22Rv1 (cell line): ENCODE data around the gene LHPP.

ENCODE experiments used
- H3K27ac ChIP-seq: fragments of 450-650 bp; 2 replicates; pipeline ENCODE4 v1.5.1; 2017
- ZFX ChIP-seq: fragments of 450-650 bp; IDR thresholded peaks from 2 replicates; pipeline ENCODE4 v1.6.1; 2017; ENCODE audit warnings: antibody characterized with exemption, borderline replicate concordance
- TF ChIP-seq, protein P1 (sequence below): fragments of 450-650 bp; IDR thresholded peaks from 2 replicates; pipeline ENCODE4 v1.5.1; 2017; ENCODE audit warnings: mild to moderate bottlenecking

LHPP gene

DNA sequence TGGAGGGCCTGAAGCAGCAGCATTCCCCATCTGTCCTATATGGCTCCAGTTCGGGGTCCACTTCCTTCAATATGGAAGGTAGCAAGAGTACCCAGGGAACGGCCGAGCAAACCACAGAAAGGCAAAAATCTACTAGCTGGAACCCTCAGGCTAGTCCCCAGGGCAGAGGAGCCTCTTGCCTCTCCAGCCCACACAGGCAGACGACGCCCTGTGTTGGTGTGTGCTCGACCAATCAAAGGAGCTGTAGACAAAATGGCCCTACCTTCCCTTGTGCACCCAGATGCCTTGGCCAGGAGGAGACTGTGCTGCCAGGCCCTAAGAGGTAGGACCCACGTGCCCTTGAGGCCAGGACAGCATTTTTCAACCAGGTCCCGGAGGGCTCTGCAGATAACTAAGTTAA lies 191.1 kb downstream of the LHPP start:
- TF ChIP-seq ZFX: no peak
- TF ChIP-seq, protein P1, sequence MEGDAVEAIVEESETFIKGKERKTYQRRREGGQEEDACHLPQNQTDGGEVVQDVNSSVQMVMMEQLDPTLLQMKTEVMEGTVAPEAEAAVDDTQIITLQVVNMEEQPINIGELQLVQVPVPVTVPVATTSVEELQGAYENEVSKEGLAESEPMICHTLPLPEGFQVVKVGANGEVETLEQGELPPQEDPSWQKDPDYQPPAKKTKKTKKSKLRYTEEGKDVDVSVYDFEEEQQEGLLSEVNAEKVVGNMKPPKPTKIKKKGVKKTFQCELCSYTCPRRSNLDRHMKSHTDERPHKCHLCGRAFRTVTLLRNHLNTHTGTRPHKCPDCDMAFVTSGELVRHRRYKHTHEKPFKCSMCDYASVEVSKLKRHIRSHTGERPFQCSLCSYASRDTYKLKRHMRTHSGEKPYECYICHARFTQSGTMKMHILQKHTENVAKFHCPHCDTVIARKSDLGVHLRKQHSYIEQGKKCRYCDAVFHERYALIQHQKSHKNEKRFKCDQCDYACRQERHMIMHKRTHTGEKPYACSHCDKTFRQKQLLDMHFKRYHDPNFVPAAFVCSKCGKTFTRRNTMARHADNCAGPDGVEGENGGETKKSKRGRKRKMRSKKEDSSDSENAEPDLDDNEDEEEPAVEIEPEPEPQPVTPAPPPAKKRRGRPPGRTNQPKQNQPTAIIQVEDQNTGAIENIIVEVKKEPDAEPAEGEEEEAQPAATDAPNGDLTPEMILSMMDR: no peak
- H3K27ac ChIP-seq: no peak overlapping the region

DNA sequence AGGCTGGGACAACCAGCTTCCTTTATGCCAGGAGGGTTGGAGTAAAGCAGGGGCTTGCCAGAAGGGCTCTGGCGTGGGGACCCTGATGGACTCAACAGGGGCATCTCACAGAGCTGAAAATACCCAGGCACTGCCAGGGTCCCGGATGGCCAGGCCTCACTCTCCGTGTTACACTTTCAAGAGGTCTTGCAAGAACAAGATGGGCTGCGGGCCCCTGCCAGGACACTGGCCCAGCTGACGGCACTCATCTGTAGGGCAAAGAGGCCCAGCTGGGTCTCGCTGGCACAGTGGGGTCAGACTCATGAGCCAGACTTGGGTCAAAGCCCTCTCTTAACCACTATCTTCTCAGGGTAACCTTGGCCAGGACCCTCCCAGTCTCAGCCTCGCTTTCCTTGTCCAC lies 191.7 kb downstream of the LHPP start:
- no peak overlapping the region for H3K27ac ChIP-seq
- TF ChIP-seq ZFX: no peak
- TF ChIP-seq, protein P1: no peak

DNA sequence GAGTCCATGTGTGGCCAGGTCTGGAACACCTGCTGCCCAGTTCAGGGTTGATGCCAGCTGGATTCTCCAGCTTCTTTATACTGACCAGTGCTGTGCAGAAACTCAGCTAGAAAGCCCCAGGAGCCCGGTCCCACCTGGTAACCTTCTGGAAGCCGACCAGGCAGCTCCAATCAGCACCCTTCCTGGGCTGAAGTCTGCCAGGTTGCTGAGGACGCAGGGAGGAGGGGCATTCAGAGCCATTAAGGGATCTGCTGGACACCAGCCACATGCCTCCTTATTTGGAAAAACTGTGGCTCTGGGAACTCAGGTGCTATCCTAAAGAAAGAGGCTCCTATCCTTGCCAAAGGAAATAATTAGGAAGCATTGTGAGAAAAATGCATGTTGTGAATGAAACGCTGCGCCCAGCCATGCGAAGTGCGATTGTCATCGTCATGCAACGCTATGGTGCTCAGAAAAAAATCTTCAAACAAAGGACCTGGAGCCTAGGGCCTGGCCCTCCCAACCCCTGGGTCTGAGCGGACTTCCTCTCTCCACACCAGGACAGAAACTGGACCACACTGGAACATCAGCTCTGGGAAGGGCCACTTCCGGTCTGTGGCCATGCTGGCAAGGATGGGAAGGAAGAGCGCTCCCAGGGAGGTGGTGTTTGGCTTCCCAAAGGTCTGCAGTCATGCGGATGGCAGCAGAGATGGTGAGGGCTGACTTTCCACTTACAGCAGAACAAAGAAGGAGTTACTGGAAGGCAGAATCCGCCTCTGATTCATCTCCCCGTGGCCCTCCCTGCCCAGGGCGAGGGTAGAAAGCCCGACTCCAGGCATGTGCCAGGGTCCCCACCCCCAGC lies 192.4 kb downstream of the LHPP start:
- no peak overlapping the region for H3K27ac ChIP-seq
- TF ChIP-seq ZFX: no peak
- TF ChIP-seq, protein P1: no peak

DNA sequence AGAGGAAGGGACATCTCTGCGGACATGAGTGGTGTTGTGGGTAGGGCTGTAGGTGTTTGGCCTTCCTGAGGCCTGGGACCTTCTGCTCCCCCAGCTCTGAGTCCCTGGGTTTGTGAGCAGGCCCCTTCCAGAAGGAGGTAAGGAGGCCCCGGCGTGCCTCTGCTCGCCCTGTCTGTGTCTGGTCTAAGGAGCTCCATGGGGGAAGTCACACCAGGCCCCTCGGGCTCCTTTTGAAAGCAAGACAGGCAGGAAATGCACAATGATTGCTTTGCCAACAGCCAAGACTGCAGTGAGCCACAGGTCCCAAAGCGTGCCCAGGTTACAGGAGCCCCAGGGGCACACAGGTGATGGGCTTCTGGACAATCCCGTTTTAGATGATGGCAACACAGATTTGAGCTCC lies 193.1 kb downstream of the LHPP start:
- no peak for TF ChIP-seq ZFX
- TF ChIP-seq, protein P1: no peak
- no peak overlapping the region for H3K27ac ChIP-seq

DNA sequence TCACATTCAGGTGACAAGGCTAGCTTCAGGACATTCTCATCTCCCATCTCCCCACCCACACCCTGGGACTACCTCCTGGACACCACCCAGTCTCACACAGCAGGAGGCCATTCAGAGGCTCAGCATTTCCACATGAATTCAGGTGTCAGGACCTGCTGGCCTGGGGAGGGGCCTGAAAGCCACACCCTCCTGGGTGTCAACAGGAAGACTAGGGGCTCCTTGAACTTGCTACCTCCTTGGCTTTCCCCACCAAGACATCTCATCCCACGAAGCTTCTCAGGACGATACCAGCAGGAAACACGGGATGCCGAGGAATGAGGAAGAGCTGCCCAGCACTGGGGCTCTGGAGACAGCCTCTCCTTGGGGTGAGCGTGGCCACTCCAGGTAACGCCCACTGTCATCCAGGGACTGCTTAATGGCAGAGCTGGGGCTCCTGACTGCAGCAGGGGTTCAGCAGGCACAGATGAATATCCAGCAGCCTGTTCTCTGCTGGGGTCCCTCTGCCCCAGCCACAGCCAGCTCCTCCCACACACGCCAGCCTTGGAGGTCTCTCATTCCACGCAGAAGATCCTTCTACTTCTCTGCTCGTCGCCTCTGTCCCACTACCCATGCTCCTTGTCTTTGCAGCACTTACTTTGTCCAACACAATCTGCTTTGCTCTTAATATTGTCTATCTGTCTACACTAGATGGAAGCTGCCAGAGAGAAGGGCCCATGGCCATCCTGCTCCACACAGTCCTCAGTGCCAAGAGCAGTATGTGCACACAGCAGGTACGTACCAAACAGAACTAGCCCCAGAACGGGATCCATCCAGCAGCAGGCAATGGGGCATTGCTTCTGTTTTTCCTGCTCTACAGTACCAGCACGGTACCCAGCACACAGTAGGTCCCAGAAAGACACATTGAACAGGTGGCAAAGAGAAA lies 193.8 kb downstream of the LHPP start:
- no peak overlapping the region for H3K27ac ChIP-seq
- no peak for TF ChIP-seq ZFX
- TF ChIP-seq, protein P1: no peak

DNA sequence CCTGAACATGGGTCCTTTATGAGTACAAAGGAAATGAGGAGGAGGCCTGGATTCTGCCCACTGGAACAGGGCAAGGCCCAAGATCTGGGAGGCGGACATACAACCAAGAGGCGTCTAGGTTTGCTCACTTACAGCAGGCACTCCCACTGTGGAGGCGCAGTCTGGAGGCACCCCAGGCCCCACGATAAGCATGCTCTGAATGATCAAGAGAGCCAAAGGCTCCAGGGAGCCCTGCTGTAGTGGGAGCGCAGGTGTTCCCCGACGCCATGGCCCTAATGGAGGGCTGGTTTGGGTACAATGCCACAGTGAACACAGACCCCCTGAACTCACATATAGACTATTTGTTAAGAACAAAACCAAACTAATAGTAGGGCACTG lies 194.5 kb downstream of the LHPP start:
- no peak for TF ChIP-seq ZFX
- TF ChIP-seq, protein P1: no peak
- H3K27ac ChIP-seq: no peak overlapping the region
